Loucy (cell line): ENCODE results near the gene CRELD1.

ENCODE experiments used
- H2AFZ ChIP-seq: fragments of 200-600 bp; sonication (generic); 2 replicates; pipeline ENCODE4 v1.6.0; 2016; ENCODE audit warnings: antibody characterized with exemption, mild to moderate bottlenecking, low read length, moderate library complexity
- H3F3A ChIP-seq: fragments of 200-600 bp; 2 replicates; pipeline ENCODE4 v1.6.0; 2016; ENCODE audit warnings: antibody characterized with exemption, low read depth, mild to moderate bottlenecking
- H3K27me3 ChIP-seq: fragments of 200-600 bp; sonication (generic); 2 replicates; pipeline ENCODE4 v1.6.1; 2014; ENCODE audit warnings: low read length, mild to moderate bottlenecking; ENCODE audit not compliant: insufficient read depth, poor library complexity, severe bottlenecking
- H3K36me3 ChIP-seq: fragments of 200-600 bp; sonication (generic); 2 replicates; pipeline ENCODE4 v1.6.1; 2016; ENCODE audit warnings: low read length; ENCODE audit not compliant: insufficient read depth
- H3K4me1 ChIP-seq: fragments of 200-600 bp; sonication (generic); 2 replicates; pipeline ENCODE4 v1.5.1; 2014; ENCODE audit warnings: low read length, mild to moderate bottlenecking; ENCODE audit not compliant: insufficient read depth, poor library complexity, severe bottlenecking
- H3K4me2 ChIP-seq: fragments of 200-600 bp; sonication (generic); 2 replicates; pipeline ENCODE4 v1.6.0; 2014; ENCODE audit warnings: antibody characterized with exemption, low read length, low read depth, mild to moderate bottlenecking; ENCODE audit not compliant: poor library complexity, severe bottlenecking
- H3K4me3 ChIP-seq: fragments of 200-600 bp; sonication (generic); 2 replicates; pipeline ENCODE4 v1.5.1; 2014; ENCODE audit warnings: low read length, mild to moderate bottlenecking, mixed read lengths; ENCODE audit not compliant: poor library complexity, severe bottlenecking
- H3K79me2 ChIP-seq: fragments of 200-600 bp; sonication (generic); 2 replicates; pipeline ENCODE4 v1.6.1; 2014; ENCODE audit warnings: low read length; ENCODE audit not compliant: insufficient read depth
- H3K9ac ChIP-seq: fragments of 200-600 bp; sonication (generic); 2 replicates; pipeline ENCODE4 v1.6.0; 2014; ENCODE audit warnings: mild to moderate bottlenecking, low read depth, low read length, moderate library complexity; ENCODE audit not compliant: poor library complexity, severe bottlenecking
- H3K9me2 ChIP-seq: fragments of 200-600 bp; sonication (generic); replicated peaks from 2 replicates; pipeline ENCODE4 v1.6.1; 2016; ENCODE audit warnings: low read depth, low read length, mixed read lengths
- H3K9me3 ChIP-seq: fragments of 200-600 bp; sonication (generic); 2 replicates; pipeline ENCODE4 v1.6.1; 2014; ENCODE audit warnings: mild to moderate bottlenecking, antibody characterized with exemption, low read length, low read depth; ENCODE audit not compliant: insufficient read depth
- H4K20me1 ChIP-seq: fragments of 200-600 bp; sonication (generic); 2 replicates; pipeline ENCODE4 v1.6.0; 2014; ENCODE audit warnings: antibody characterized with exemption, low read length, mild to moderate bottlenecking; ENCODE audit not compliant: insufficient read depth, poor library complexity, severe bottlenecking
- CTCF ChIP-seq: fragments of 200-600 bp; sonication (generic); conservative IDR thresholded peaks from 2 replicates; pipeline ENCODE4 v1.5.1; 2014; ENCODE audit warnings: mild to moderate bottlenecking, antibody characterized with exemption, low read length
- EZH2phosphoT487 ChIP-seq: fragments of 200-600 bp; IDR thresholded peaks from 2 replicates; pipeline ENCODE4 v1.6.1; 2018; ENCODE audit warnings: antibody characterized with exemption, mild to moderate bottlenecking, moderate library complexity, borderline replicate concordance

CRELD1 gene

GRCh38 chr3:9903238-9903624 is 30.4 kb upstream of the CRELD1 start:
- Histone ChIP-seq H3K9ac (peak overlapping the region; percentile 88), H3K4me1 (peaks cover 31% of the 10 kb centered on the region)

GRCh38 chr3:9903904-9904303 is 29.7 kb upstream of the CRELD1 start:
- Histone ChIP-seq H4K20me1 (no peaks in the 10 kb centered on the region), H3K36me3 (peaks cover 5% of the 10 kb centered on the region; the same call in 1 of the 2 replicates), H3K4me2 (peak overlapping the region; percentile 85), H3K79me2 (peaks cover 29% of the 10 kb centered on the region), H3K9me3 (no peaks in the 10 kb centered on the region), H3K27me3 (no peaks in the 10 kb centered on the region), H2AFZ (no peak overlapping the region), H3F3A (no peaks in the 10 kb centered on the region), H3K9me2 (no peaks in the 10 kb centered on the region), H3K4me1 (peaks cover 29% of the 10 kb centered on the region), H3K4me3 (peak overlapping the region; percentile 80), H3K9ac (peak overlapping the region; percentile 88)
- no peak for TF ChIP-seq EZH2phosphoT487
- no peak for TF ChIP-seq CTCF

More at GRCh38 chr3:9903238-9903624, 30.4 kb upstream of the CRELD1 start:
- Histone ChIP-seq H3F3A (no peaks in the 10 kb centered on the region), H3K4me3 (peak overlapping the region; percentile 80), H3K9me2 (no peaks in the 10 kb centered on the region), H3K4me2 (peak overlapping the region; percentile 85), H3K27me3 (no peaks in the 10 kb centered on the region), H3K36me3 (peaks cover 5% of the 10 kb centered on the region; the same call in 1 of the 2 replicates), H3K79me2 (peaks cover 29% of the 10 kb centered on the region), H4K20me1 (no peaks in the 10 kb centered on the region), H2AFZ (peak overlapping the region; percentile 74; the same call in 1 of the 2 replicates), H3K9me3 (no peaks in the 10 kb centered on the region)
- TF ChIP-seq EZH2phosphoT487 (no peak), CTCF (no peak)

- H3K4me3 ChIP-seq, result no peak overlapping the region
- H3K79me2 ChIP-seq, result peaks cover 29% of the 10 kb centered on the region
- no peaks in the 10 kb centered on the region for H4K20me1 ChIP-seq
- no peaks in the 10 kb centered on the region for H3K27me3 ChIP-seq
- no peak for TF ChIP-seq CTCF
- TF ChIP-seq EZH2phosphoT487, result no peak
- no peak overlapping the region for H2AFZ ChIP-seq
- no peak overlapping the region for H3K9ac ChIP-seq
- no peaks in the 10 kb centered on the region for H3K9me2 ChIP-seq
- H3F3A ChIP-seq, result no peaks in the 10 kb centered on the region
- no peak overlapping the region for H3K4me2 ChIP-seq
- no peaks in the 10 kb centered on the region for H3K9me3 ChIP-seq
- peaks cover 23% of the 10 kb centered on the region; the same call in 1 of the 2 replicates for H3K36me3 ChIP-seq
- H3K4me1 ChIP-seq, result peaks cover 24% of the 10 kb centered on the region
These were observed 27.2 kb upstream of the CRELD1 start for GRCh38 chr3:9906480-9906879.
